Motor neuron (in vitro differentiated cells): Measurements from ENCODE around the gene SUSD2. TPM values are rescaled to one million over a fixed set of nuclear protein-coding genes. Genes with fewer than 3 reads are reported as not detected.
"Not testable (repeated sequence)": the region's sequence is repeated elsewhere in the genome, so short reads cannot be mapped to it uniquely, and the experiment has no call there.

Experiments used
- ATAC-seq, 8 experiments: fragments of 200-7000 bp; cut with Tn5 transposase; replicated peaks in 6 of 8; 2 replicates each; pipeline ENCODE4 v1.8.0; 2021; ENCODE audit warnings: mild to moderate bottlenecking in 8 of 8, moderate library complexity in 8 of 8
- H3K27ac ChIP-seq, 2 donors: fragments of 250-450 bp; sonication (Bioruptor Pico); 2 replicates each; pipeline ENCODE4 v1.9.0; 2021; ENCODE audit warnings: antibody characterized with exemption in 2 of 2, mild to moderate bottlenecking in 2 of 2, moderate library complexity in 1 of 2
- H3K4me1 ChIP-seq, 2 donors: fragments of 250-450 bp; sonication (Bioruptor Pico); replicated peaks in 1 of 2; 2 replicates each; pipeline ENCODE4 v1.6.1; 2021; ENCODE audit warnings: antibody characterized with exemption in 2 of 2, mild to moderate bottlenecking in 2 of 2, moderate library complexity in 1 of 2
- H3K4me3 ChIP-seq, 5 donors: fragments of 250-450 bp; sonication (Bioruptor Pico); 2 replicates each; pipeline ENCODE4 v1.9.0; 2021; ENCODE audit warnings: antibody characterized with exemption in 5 of 5, mild to moderate bottlenecking in 5 of 5, moderate library complexity in 4 of 5
- WGBS, 10 experiments: fragments of 450-650 bp; shearing (Covaris generic); methylation state at CpG; one replicate each; pipeline ENCODE4 v1.0.0; 2022; 5-methylcytosine and 5-hydroxymethylcytosine counted together
- in situ Hi-C, 9 experiments: fragments of 400-800 bp; cut with MboI; loops; one replicate each; pipeline ENCODE4 v1.15.0; 2021; ENCODE audit warnings: low sequenced_read_pairs in 9 of 9, low pct_unique_long_range_greater_than_20kb in 2 of 9; ENCODE audit not compliant: unreplicated experiment in 9 of 9
- total RNA-seq, 8 experiments: library from RNA; unstranded; fragments of 300-600 nt; gene quantifications; 2 replicates each; pipeline versions ENCODE4 v1.2.3 to v1.2.4, GENCODE V29; 2022

SUSD2 gene
- total RNA-seq, 8 experiments from 2014 or later = 0.22 to 7.6 (median 1.3) TPM

- Histone ChIP-seq H3K4me3 (no peak overlapping the region), H3K4me1 (peaks cover 13 to 14% of the 10 kb centered on the region in 2 donors), H3K27ac (no peak overlapping the region)
- ATAC-seq = peak in 3 of 8 experiments; percentile 73 to 80 (median 79)
- in situ Hi-C loops = no loop called here
- WGBS, 10 experiments = 40 to 100% methylated on average over 1 of the region's 16 CpGs; no CpG with 5 or more reads in 8 of the 10 experiments
Measured at GRCh38 chr22:24180316-24181087, 785 bp upstream of the SUSD2 start.

GRCh38 chr22:24181996-24182899 lies 961 bp downstream of the SUSD2 start:
- Histone ChIP-seq H3K27ac (no peak overlapping the region), H3K4me3 (no peak overlapping the region), H3K4me1 (peaks cover 13 to 14% of the 10 kb centered on the region in 2 donors)
- WGBS, 10 experiments = 65 to 75% methylated on average over 2 to 5 of the region's 20 CpGs; no CpG with 5 or more reads in 8 of the 10 experiments
- in situ Hi-C loops = no loop called here
- peak in 1 of 8 experiments; percentile 5 for ATAC-seq

DNA sequence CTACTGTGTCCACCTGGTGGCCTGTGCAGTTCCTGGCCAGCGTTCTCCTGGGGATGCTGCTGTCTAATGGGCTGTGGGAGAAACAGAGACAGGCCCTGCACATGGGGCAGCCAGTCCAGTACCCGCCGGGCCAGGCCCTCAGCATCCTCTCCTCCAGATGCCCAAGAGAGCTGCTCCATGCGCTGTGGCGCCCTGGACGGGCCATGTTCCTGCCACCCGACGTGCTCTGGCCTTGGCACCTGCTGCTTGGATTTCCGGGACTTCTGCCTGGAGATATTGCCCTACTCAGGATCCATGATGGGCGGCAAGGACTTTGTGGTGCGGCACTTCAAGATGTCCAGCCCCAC lies 1.6 kb downstream of the SUSD2 start:
- H3K27ac ChIP-seq, H3K4me3 ChIP-seq, ATAC-seq, in situ Hi-C loops: not testable (repeated sequence)
- WGBS, 10 experiments = no CpG with 5 or more reads among the region's 11 CpGs
- peaks cover 13 to 14% of the 10 kb centered on the region in 2 donors for H3K4me1 ChIP-seq

GRCh38 chr22:24183321-24184031 lies 2.2 kb downstream of the SUSD2 start:
- no peak for ATAC-seq
- no peak overlapping the region for H3K4me3 ChIP-seq
- no peak overlapping the region for H3K27ac ChIP-seq
- in situ Hi-C loops = no loop called here
- 60 to 83% (median 80%) methylated on average over 1 to 2 of the region's 24 CpGs; no CpG with 5 or more reads in 7 of the 10 experiments for WGBS, 10 experiments
- peaks cover 13 to 14% of the 10 kb centered on the region in 2 donors for H3K4me1 ChIP-seq

DNA sequence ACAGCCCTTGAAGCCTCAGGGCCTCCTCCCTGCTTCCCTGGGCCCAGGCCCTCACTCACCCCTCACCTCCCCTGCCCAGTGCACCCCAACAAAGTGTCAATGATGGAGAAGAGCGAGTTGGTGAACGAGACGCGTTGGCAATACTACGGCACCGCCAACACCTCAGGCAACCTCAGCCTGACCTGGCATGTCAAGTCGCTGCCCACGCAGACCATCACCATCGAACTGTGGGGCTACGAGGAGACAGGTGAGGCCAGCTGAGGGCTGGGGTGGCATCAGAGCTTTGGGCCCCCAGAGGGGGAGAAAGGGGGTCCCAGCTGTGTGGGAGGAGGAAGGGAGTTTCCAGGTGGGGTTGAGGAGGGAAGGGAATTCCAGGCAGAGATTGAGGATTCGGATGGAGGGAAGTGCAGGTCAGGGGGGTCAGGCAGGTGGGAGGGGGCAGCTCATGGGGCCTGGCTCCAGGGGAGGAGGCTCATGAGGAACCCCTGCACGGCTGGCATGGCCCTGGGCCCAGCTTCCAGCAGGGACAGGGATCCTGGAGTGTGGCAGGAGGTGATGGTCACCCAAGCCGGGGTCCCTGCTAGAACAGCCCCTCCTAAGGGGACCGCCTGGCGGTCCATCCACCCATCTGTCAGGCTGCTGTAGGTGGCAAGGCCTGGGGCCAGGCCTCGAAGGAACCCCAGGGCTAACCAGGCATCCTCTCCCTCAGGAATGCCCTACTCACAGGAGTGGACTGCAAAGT lies 2.9 kb downstream of the SUSD2 start:
- in situ Hi-C loops = no loop called here
- Histone ChIP-seq H3K27ac (no peak overlapping the region), H3K4me3 (no peak overlapping the region), H3K4me1 (peaks cover 13 to 14% of the 10 kb centered on the region in 2 donors)
- no peak for ATAC-seq
- no CpG with 5 or more reads among the region's 16 CpGs for WGBS, 10 experiments

DNA sequence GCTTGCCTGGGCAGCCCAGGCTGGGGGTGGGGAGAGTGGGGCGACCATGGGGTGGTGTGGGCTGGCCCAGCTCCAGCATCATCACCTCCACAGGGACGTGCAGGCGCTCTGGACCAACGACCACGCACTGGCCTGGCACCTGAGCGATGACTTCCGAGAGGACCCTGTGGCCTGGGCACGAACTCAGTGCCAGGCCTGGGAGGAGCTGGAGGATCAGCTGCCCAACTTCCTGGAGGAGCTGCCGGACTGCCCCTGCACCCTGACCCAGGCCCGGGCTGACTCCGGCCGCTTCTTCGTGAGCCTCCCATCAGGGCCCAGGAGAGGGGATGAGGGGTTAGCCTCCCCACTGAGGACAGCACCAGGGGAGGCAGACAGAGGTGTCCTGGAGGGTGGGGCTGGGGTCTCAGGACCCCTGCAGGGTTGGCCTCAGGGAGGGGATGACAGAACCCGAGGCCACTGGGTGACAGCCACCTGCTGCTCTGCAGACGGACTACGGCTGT lies 3.8 kb downstream of the SUSD2 start:
- H3K27ac ChIP-seq = no peak overlapping the region
- H3K4me3 ChIP-seq = no peak overlapping the region
- no peak for ATAC-seq
- 80 to 100% methylated on average over 1 of the region's 16 CpGs; no CpG with 5 or more reads in 8 of the 10 experiments for WGBS, 10 experiments
- peaks cover 13 to 14% of the 10 kb centered on the region in 2 donors for H3K4me1 ChIP-seq
- in situ Hi-C loops = no loop called here

GRCh38 chr22:24185501-24186351 lies 4.4 kb downstream of the SUSD2 start:
- Histone ChIP-seq H3K4me1 (peaks cover 13 to 14% of the 10 kb centered on the region in 2 donors), H3K4me3 (no peak overlapping the region), H3K27ac (no peak overlapping the region)
- no peak for ATAC-seq
- WGBS, 10 experiments = 60 to 100% (median 87%) methylated on average over 1 to 19 of the region's 51 CpGs; no CpG with 5 or more reads in 5 of the 10 experiments
- in situ Hi-C loops = no loop called here

DNA sequence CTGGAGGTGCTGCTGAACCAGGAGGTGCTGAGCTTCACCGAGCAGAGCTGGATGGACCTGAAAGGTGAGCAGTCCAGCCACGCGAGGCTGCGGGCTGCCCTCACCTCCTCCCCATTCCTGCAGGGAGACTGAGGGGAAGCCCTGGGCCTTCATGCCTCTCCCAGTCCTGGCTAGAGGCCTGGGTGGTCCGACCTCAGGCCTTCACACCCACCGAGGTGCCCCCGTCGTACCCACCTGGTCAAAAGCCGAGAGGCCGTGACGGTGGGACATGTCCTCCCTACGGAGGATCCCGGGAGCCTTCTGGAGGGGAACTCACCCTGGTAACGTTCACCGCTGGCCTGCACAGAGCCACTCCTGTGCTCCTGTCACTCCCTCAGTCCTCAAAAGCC lies 5.1 kb downstream of the SUSD2 start:
- WGBS, 10 experiments = 80 to 100% (median 100%) methylated on average over 1 to 4 of the region's 15 CpGs; no CpG with 5 or more reads in 3 of the 10 experiments
- in situ Hi-C loops = no loop called here
- Histone ChIP-seq H3K27ac (no peak overlapping the region), H3K4me3 (no peak overlapping the region), H3K4me1 (peaks cover 10% of the 10 kb centered on the region in 2 donors)
- no peak for ATAC-seq

DNA sequence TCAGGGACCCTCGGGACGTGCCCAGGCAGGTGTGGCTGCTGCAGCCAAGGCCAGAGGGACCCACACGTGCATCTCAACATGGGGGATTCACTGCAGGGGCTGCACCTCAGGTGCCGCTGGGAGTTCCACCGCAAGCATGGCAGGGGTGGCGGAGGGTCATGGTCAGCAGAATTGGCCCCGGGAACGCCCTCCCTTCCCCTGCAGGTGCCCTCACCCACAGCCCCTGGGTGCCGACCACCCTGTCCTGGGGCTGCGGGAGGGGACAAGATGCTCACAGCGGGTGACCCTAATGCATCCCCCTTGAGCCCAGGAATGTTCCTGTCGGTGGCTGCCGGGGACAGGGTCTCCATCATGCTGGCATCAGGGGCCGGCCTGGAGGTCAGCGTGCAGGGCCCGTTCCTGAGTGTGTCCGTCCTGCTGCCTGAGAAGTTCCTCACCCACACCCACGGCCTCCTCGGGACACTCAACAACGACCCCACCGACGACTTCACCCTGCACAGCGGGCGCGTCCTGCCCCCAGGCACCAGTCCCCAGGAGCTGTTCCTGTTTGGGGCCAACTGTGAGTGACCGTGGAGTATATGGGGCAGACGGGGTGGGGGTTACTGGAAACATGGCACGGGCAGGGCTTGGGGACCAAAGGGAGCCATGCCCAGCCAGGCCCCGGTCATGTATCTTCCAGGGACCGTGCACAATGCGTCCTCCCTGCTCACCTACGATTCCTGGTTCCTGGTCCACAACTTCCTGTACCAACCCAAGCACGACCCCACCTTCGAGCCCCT lies 5.8 kb downstream of the SUSD2 start:
- ATAC-seq = no peak
- in situ Hi-C loops = no loop called here
- no peak overlapping the region for H3K4me3 ChIP-seq
- 85 to 100% (median 90%) methylated on average over 6 to 10 of the region's 34 CpGs; no CpG with 5 or more reads in 7 of the 10 experiments for WGBS, 10 experiments
- no peak overlapping the region for H3K27ac ChIP-seq
- peaks cover 2% of the 10 kb centered on the region in 2 donors for H3K4me1 ChIP-seq

GRCh38 chr22:24187731-24188644 lies 6.7 kb downstream of the SUSD2 start:
- 20 to 93% (median 87%) methylated on average over 1 to 4 of the region's 37 CpGs; no CpG with 5 or more reads in 5 of the 10 experiments for WGBS, 10 experiments
- in situ Hi-C loops = no loop called here
- H3K27ac ChIP-seq = no peak overlapping the region
- H3K4me3 ChIP-seq = no peak overlapping the region
- no peak for ATAC-seq
- peaks cover 0 to 2% of the 10 kb centered on the region in 2 donors for H3K4me1 ChIP-seq
